Effector CD8-positive, alpha-beta T cell (primary cell): Measurements from ENCODE around the gene FGF19.
A peak's percentile ranks its signal among the peaks of the same experiment; 100 is the strongest.
"Not testable (repeated sequence)": the region's sequence is repeated elsewhere in the genome, so short reads cannot be mapped to it uniquely, and the experiment has no call there.

ENCODE experiments used
- DNase-seq: peaks from one replicate; lab custom pipeline; 2025; lab: John Stamatoyannopoulos, UW

FGF19 gene

GRCh38 chr11:69696749-69697468 is 6.9 kb downstream of the FGF19 start:
- DNase-seq = no peak

GRCh38 chr11:69695995-69696394 is 7.8 kb downstream of the FGF19 start:
- DNase-seq = not testable (repeated sequence)

GRCh38 chr11:69695581-69695980 is 8.2 kb downstream of the FGF19 start:
- DNase-seq = no peak

GRCh38 chr11:69694781-69695180 is 9.0 kb downstream of the FGF19 start:
- no peak for DNase-seq

- DNase-seq = no peak
Measured at GRCh38 chr11:69692422-69692821, 11.4 kb downstream of the FGF19 start.

GRCh38 chr11:69691463-69691862 is 12.4 kb downstream of the FGF19 start:
- no peak for DNase-seq

- no peak for DNase-seq
Measured at GRCh38 chr11:69689484-69690319, 14.1 kb downstream of the FGF19 start.

GRCh38 chr11:69687969-69688771 is 15.7 kb downstream of the FGF19 start:
- DNase-seq = not testable (repeated sequence)

- no peak for DNase-seq
Measured at GRCh38 chr11:69686856-69687255, 17.0 kb downstream of the FGF19 start.

GRCh38 chr11:69686452-69686851 is 17.4 kb downstream of the FGF19 start:
- DNase-seq = no peak

GRCh38 chr11:69685348-69685747 is 18.5 kb downstream of the FGF19 start:
- DNase-seq = no peak

- DNase-seq = no peak
Measured at GRCh38 chr11:69684651-69685050, 19.2 kb downstream of the FGF19 start.

GRCh38 chr11:69683764-69684333 is 20.0 kb downstream of the FGF19 start:
- no peak for DNase-seq

GRCh38 chr11:69682681-69683326 is 21.0 kb downstream of the FGF19 start:
- no peak for DNase-seq

GRCh38 chr11:69682221-69682620 is 21.6 kb downstream of the FGF19 start:
- DNase-seq = no peak

- no peak for DNase-seq
Measured at GRCh38 chr11:69680688-69681087, 23.1 kb downstream of the FGF19 start.

GRCh38 chr11:69677749-69678148 is 26.1 kb downstream of the FGF19 start:
- no peak for DNase-seq

- DNase-seq = peak; percentile 92
Measured at GRCh38 chr11:69674886-69675714, 28.7 kb downstream of the FGF19 start, which contains the start of gene LTO1. TSS of gene LTO1 (minus strand) at chr11:69675353. CDS start at chr11:69675239, 114 bp downstream.

- no peak for DNase-seq
Measured at GRCh38 chr11:69674267-69674885, 29.4 kb downstream of the FGF19 start.
